ENCODE data around the gene OR2A14. TPM values are rescaled to one million over a fixed set of nuclear protein-coding genes. Genes with fewer than 3 reads are reported as not detected.

OR2A14 gene
- total RNA-seq = not detected in 2 replicates

- Histone ChIP-seq H3K36me3 (ENCODE audit: control insufficient read depth, insufficient read depth, low read length) (no peaks in the 10 kb centered on the region), H3K27me3 (ENCODE audit: control insufficient read depth, insufficient read depth, low read length) (no peaks in the 10 kb centered on the region), H3K4me3 (ENCODE audit: low read depth, low read length) (no peak within 1 kb of the TSS)
- DNase-seq (ENCODE audit: low read depth) = no peak
- TF ChIP-seq, protein P1, sequence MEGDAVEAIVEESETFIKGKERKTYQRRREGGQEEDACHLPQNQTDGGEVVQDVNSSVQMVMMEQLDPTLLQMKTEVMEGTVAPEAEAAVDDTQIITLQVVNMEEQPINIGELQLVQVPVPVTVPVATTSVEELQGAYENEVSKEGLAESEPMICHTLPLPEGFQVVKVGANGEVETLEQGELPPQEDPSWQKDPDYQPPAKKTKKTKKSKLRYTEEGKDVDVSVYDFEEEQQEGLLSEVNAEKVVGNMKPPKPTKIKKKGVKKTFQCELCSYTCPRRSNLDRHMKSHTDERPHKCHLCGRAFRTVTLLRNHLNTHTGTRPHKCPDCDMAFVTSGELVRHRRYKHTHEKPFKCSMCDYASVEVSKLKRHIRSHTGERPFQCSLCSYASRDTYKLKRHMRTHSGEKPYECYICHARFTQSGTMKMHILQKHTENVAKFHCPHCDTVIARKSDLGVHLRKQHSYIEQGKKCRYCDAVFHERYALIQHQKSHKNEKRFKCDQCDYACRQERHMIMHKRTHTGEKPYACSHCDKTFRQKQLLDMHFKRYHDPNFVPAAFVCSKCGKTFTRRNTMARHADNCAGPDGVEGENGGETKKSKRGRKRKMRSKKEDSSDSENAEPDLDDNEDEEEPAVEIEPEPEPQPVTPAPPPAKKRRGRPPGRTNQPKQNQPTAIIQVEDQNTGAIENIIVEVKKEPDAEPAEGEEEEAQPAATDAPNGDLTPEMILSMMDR (IDR thresholded peaks at IDR 0.05; ENCODE audit: insufficient read depth, low read length, poor library complexity, severe bottlenecking) = no peak
Measured at GRCh38 chr7:144122876-144123275, at the start of gene OR2A14. Gene OR2A14, plus strand, starts transcription at chr7:144123176. Its CDS starts 5,937 bp downstream, at chr7:144129113.

- Histone ChIP-seq H3K36me3 (ENCODE audit: control insufficient read depth, insufficient read depth, low read length) (no peaks in the 10 kb centered on the region), H3K4me3 (ENCODE audit: low read depth, low read length) (no peak overlapping the region), H3K27me3 (ENCODE audit: control insufficient read depth, insufficient read depth, low read length) (no peaks in the 10 kb centered on the region)
- no peak for DNase-seq (ENCODE audit: low read depth)
- TF ChIP-seq, protein P1 (IDR thresholded peaks at IDR 0.05; ENCODE audit: insufficient read depth, low read length, poor library complexity, severe bottlenecking) = no peak
Measured at GRCh38 chr7:144074374-144074773, 48.6 kb upstream of the OR2A14 start.

- H3K4me3 ChIP-seq (ENCODE audit: low read depth, low read length) = no peak within 1 kb of the TSS
- H3K36me3 ChIP-seq (ENCODE audit: control insufficient read depth, insufficient read depth, low read length) = no peaks in the 10 kb centered on the region
- H3K27me3 ChIP-seq (ENCODE audit: control insufficient read depth, insufficient read depth, low read length) = no peaks in the 10 kb centered on the region
- TF ChIP-seq, protein P1 (IDR thresholded peaks at IDR 0.05; ENCODE audit: insufficient read depth, low read length, poor library complexity, severe bottlenecking) = no peak
- DNase-seq (ENCODE audit: low read depth) = no peak
Measured at GRCh38 chr7:144085978-144086377, 37.0 kb upstream of the OR2A14 start, which contains the start of gene OR2A12. Gene OR2A12, plus strand, starts transcription at chr7:144086278. Its CDS starts 8,830 bp downstream, at chr7:144095108.

DNA sequence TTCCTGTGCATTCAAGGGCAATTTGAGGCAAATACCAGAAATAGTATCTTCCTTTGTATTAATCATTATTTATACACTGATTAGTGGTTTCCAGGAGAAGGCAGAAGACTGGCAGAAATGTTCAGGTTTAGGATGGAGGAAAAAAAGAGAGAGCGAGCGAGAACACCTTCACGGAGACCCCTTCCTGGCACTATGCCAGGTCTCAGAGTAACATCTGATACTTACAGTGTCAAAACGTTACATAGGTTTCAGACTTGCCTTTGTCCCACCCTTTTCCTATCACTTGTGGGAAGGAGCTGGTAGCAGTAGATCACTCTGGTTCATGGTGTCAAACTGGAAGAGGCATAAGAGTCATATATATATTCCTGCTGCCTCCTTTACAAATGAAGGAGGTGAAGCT lies 36.2 kb upstream of the OR2A14 start:
- Histone ChIP-seq H3K27me3 (ENCODE audit: control insufficient read depth, insufficient read depth, low read length) (no peaks in the 10 kb centered on the region), H3K4me3 (ENCODE audit: low read depth, low read length) (no peak overlapping the region), H3K36me3 (ENCODE audit: control insufficient read depth, insufficient read depth, low read length) (no peaks in the 10 kb centered on the region)
- DNase-seq (ENCODE audit: low read depth) = no peak
- TF ChIP-seq, protein P1 (IDR thresholded peaks at IDR 0.05; ENCODE audit: insufficient read depth, low read length, poor library complexity, severe bottlenecking) = no peak

GRCh38 chr7:144087230-144087629 lies 35.7 kb upstream of the OR2A14 start:
- DNase-seq (ENCODE audit: low read depth) = no peak
- H3K27me3 ChIP-seq (ENCODE audit: control insufficient read depth, insufficient read depth, low read length) = no peaks in the 10 kb centered on the region
- TF ChIP-seq, protein P1 (IDR thresholded peaks at IDR 0.05; ENCODE audit: insufficient read depth, low read length, poor library complexity, severe bottlenecking) = no peak
- no peak overlapping the region for H3K4me3 ChIP-seq (ENCODE audit: low read depth, low read length)
- H3K36me3 ChIP-seq (ENCODE audit: control insufficient read depth, insufficient read depth, low read length) = no peaks in the 10 kb centered on the region

- DNase-seq (ENCODE audit: low read depth) = no peak
- Histone ChIP-seq H3K27me3 (ENCODE audit: control insufficient read depth, insufficient read depth, low read length) (no peaks in the 10 kb centered on the region), H3K36me3 (ENCODE audit: control insufficient read depth, insufficient read depth, low read length) (no peaks in the 10 kb centered on the region), H3K4me3 (ENCODE audit: low read depth, low read length) (no peak overlapping the region)
- TF ChIP-seq, protein P1 (IDR thresholded peaks at IDR 0.05; ENCODE audit: insufficient read depth, low read length, poor library complexity, severe bottlenecking) = no peak
Measured at GRCh38 chr7:144090667-144091066, 32.3 kb upstream of the OR2A14 start.
